Measurements from ENCODE around the gene EGFL8.
"Not testable (repeated sequence)": the region's sequence is repeated elsewhere in the genome, so short reads cannot be mapped to it uniquely, and the experiment has no call there.

Gene EGFL8

GRCh38 chr6:32198345-32198696, 33.9 kb downstream of the EGFL8 start:
- DNase-seq = no peak

GRCh38 chr6:32198866-32199265, 34.5 kb downstream of the EGFL8 start:
- no peak for DNase-seq

- DNase-seq = no peak
Measured at GRCh38 chr6:32200711-32201475, 36.5 kb downstream of the EGFL8 start.

- no peak for DNase-seq
Measured at GRCh38 chr6:32202186-32202585, 37.8 kb downstream of the EGFL8 start.

GRCh38 chr6:32203426-32204267, 39.3 kb downstream of the EGFL8 start:
- DNase-seq = no peak

GRCh38 chr6:32204268-32204715, 39.9 kb downstream of the EGFL8 start:
- DNase-seq = no peak

- no peak for DNase-seq
Measured at GRCh38 chr6:32208996-32209395, 44.6 kb downstream of the EGFL8 start.

- no peak for DNase-seq
Measured at GRCh38 chr6:32210191-32210601, 45.8 kb downstream of the EGFL8 start.

GRCh38 chr6:32211432-32211831, 47.0 kb downstream of the EGFL8 start:
- DNase-seq = not testable (repeated sequence)

- no peak for DNase-seq
Measured at GRCh38 chr6:32212076-32212760, 47.8 kb downstream of the EGFL8 start.

GRCh38 chr6:32213649-32214048, 49.3 kb downstream of the EGFL8 start:
- DNase-seq = no peak

- no peak for DNase-seq
Measured at GRCh38 chr6:32214126-32214525, 49.7 kb downstream of the EGFL8 start.

- no peak for DNase-seq
Measured at GRCh38 chr6:32215617-32216016, 51.2 kb downstream of the EGFL8 start.

GRCh38 chr6:32216285-32216684, 51.9 kb downstream of the EGFL8 start:
- DNase-seq = no peak

GRCh38 chr6:32216998-32217397, 52.6 kb downstream of the EGFL8 start:
- DNase-seq = no peak

Data from CD4-positive, alpha-beta T cell treated with Interleukin-21 for 1 hour (primary cell).